Raji (cell line): Measurements from ENCODE around the gene CRIP2.
A peak's percentile ranks its signal among the peaks of the same experiment; 100 is the strongest.

Experiments used
- POLR2A ChIP-seq: IDR thresholded peaks from 2 replicates; pipeline ENCODE4 v1.6.1; 2011; ENCODE audit warnings: low read depth, low read length, control low read depth; ENCODE audit not compliant: insufficient read depth

The CRIP2 gene

DNA sequence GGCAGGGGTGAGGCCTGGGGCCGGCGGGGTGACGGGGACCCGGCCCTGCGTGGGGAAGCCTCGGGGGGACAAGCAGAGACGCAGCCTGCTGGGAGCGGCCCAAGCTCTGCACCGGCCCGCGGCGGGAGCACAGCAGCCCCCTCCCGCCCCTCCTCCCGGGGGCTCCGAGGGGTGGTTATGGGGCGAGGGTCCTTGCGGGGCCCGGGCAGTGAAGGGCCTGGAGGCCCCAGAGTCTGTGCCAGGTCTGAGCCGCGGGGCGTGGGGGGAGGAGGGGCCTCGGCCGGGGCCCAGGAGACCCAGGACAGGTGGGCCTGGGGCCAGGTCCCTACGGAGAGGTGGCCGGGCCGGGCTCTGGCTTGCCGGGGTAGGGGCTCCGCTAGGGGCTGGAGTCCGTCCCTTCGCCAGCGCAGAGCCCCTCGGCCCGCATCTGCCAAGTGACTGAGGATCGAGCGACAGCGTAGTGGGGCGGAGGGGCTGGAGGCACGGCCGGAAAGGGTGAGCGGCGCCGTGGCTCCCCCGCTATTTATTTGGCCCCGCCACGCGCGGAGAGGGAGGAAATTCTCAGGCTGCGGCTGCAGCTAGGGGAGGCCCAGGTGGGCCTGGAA, 52.3 kb downstream of the CRIP2 start:
- TF ChIP-seq POLR2A: no peak

DNA sequence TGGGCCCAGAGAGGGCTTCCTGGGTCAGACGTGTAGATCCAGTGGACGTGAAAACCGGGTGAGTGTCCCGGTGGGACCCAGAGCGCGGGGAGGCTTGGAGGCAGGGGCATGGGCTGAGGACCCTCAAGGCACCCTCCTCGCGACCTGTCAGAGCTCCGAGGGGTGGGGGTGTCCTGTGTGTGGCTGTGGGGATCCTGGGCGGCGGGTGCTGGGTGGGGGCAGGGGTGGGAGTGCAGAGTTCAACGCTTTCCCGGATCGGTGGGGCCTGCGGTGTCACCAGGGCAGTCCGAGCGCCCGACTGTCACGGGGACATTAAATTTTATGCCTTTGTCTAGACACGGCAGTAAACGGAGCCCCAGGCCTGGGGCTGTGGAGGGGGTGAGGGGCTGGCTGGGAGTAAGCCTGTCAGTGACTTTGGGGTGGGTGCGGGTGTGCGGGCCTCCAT, 52.8 kb downstream of the CRIP2 start:
- no peak for TF ChIP-seq POLR2A

DNA sequence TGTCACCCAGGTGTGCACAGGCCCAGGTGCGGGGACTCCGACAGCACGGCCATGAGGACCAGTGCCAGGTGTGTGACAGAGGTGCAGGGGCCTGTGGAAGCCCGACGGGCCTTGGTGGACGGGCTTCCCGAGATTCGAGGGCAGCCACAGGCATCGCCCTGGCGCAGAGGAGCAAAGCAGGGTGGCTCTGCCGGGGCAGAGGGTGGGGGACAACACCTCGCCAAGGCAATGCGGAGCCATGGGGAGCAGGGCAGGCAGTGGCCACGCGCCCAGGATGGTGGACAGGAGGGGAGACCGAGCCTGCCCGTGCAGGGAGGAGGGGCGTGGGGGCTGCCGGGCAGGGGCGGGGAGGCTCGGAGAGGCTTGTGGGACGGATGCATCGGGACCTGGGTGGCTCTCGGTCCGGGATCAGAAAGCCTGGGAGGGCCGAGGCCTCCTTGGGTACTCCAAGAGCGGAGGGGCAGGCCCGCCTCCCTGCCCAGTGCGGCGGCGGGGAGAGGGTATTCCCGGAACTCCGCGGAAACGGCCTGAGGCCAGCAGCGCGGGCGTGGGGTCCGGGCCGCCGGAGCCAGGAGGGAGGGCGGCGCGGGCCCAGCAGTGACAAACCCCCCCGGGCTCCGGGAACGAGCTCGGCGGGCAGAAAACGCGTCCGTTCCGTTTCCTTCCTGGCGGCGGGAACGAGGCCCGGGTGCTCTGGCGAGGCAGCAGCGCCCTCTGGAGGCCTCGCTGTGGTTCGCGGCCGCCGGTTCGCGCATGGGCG, 53.4 kb downstream of the CRIP2 start:
- peak; percentile 47 for TF ChIP-seq POLR2A

DNA sequence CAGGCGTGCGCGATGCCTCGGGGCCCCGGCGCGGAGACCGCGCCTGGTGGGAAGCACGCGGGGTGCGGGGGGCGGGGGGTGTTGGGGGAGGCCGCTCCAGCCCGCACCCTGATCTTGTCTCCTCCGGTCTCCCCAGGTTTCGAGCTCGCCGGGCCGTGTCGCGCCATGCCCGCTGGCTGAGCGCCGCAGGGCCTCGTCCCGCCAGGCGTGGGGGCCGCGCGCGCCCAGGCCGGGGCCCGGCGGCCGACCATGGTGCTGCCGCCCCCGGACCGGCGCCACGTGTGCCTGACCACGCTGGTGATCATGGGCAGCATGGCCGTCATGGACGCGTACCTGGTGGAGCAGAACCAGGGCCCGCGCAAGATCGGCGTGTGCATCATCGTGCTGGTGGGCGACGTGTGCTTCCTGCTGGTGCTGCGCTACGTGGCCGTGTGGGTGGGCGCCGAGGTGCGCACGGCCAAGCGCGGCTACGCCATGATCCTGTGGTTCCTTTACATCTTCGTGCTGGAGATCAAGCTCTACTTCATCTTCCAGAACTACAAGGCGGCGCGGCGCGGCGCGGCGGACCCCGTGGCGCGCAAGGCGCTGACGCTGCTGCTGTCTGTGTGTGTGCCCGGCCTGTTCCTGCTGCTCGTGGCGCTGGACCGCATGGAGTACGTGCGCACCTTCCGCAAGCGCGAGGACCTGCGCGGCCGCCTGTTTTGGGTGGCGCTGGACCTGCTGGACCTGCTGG, 54.1 kb downstream of the CRIP2 start:
- TF ChIP-seq POLR2A: no peak

DNA sequence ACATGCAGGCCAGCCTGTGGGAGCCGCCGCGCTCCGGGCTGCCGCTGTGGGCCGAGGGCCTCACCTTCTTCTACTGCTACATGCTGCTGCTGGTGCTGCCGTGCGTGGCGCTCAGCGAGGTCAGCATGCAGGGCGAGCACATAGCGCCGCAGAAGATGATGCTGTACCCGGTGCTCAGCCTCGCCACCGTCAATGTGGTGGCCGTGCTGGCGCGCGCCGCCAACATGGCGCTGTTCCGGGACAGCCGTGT, 54.6 kb downstream of the CRIP2 start:
- no peak for TF ChIP-seq POLR2A
